22Rv1 (cell line): Measurements from ENCODE around the gene AURKAIP1.
A peak's percentile ranks its signal among the peaks of the same experiment; 100 is the strongest.
"Not testable (repeated sequence)": the region's sequence is repeated elsewhere in the genome, so short reads cannot be mapped to it uniquely, and the experiment has no call there.

ENCODE experiments used
- H3K27ac ChIP-seq: fragments of 450-650 bp; 2 replicates; pipeline ENCODE4 v1.5.1; 2017
- CTCF ChIP-seq: fragments of 450-650 bp; IDR thresholded peaks from 2 replicates; pipeline ENCODE4 v1.5.1; 2017; ENCODE audit warnings: mild to moderate bottlenecking
- ZFX ChIP-seq: fragments of 450-650 bp; IDR thresholded peaks from 2 replicates; pipeline ENCODE4 v1.6.1; 2017; ENCODE audit warnings: antibody characterized with exemption, borderline replicate concordance

The AURKAIP1 gene

GRCh38 chr1:1387098-1388077, 12.4 kb upstream of the AURKAIP1 start:
- H3K27ac ChIP-seq = no peak overlapping the region
- no peak for TF ChIP-seq CTCF

- TF ChIP-seq CTCF (no peak), ZFX (no peak)
- no peak overlapping the region for H3K27ac ChIP-seq
These were observed 10.9 kb upstream of the AURKAIP1 start for GRCh38 chr1:1385931-1386330.

GRCh38 chr1:1385339-1385738, 10.3 kb upstream of the AURKAIP1 start:
- H3K27ac ChIP-seq = not testable (repeated sequence)

- no peak for TF ChIP-seq ZFX
- TF ChIP-seq CTCF = no peak
- no peak overlapping the region for H3K27ac ChIP-seq
These were observed 6.3 kb upstream of the AURKAIP1 start for GRCh38 chr1:1381294-1381693.

- no peak for TF ChIP-seq CTCF
- H3K27ac ChIP-seq = no peak overlapping the region
These were observed 5.9 kb upstream of the AURKAIP1 start for GRCh38 chr1:1380860-1381259.

- no peak overlapping the region for H3K27ac ChIP-seq
- no peak for TF ChIP-seq CTCF
- TF ChIP-seq ZFX = no peak
These were observed 2.7 kb upstream of the AURKAIP1 start for GRCh38 chr1:1377540-1378205.

GRCh38 chr1:1376551-1377226, 1.7 kb upstream of the AURKAIP1 start:
- H3K27ac ChIP-seq = peak overlapping the region; percentile 84; the same call in 1 of the 2 replicates

More at GRCh38 chr1:1376551-1377226, 1.7 kb upstream of the AURKAIP1 start:
- TF ChIP-seq ZFX (no peak), CTCF (no peak)
